Osteocyte (in vitro differentiated cells): ENCODE measurements around the gene ALDH4A1. TPM values are rescaled to one million over a fixed set of nuclear protein-coding genes. Genes with fewer than 3 reads are reported as not detected.

Experiments used
- DNase-seq: peaks from one replicate; pipeline ENCODE4 v3.0.0; 2021; ENCODE audit warnings: mixed read lengths; ENCODE audit not compliant: unreplicated experiment; ENCODE audit errors: extremely low spot score
- H3K27ac Mint-ChIP-seq: one replicate; pipeline ENCODE4 v1.8.0; 2021; ENCODE audit warnings: mild to moderate bottlenecking, mixed read lengths; ENCODE audit not compliant: unreplicated experiment
- H3K27me3 Mint-ChIP-seq: one replicate; pipeline ENCODE4 v1.8.0; 2021; ENCODE audit warnings: mixed read lengths; ENCODE audit not compliant: unreplicated experiment
- H3K36me3 Mint-ChIP-seq: one replicate; pipeline ENCODE4 v1.8.0; 2021; ENCODE audit warnings: mixed read lengths; ENCODE audit not compliant: unreplicated experiment
- H3K4me1 Mint-ChIP-seq: one replicate; pipeline ENCODE4 v1.8.0; 2021; ENCODE audit warnings: mixed read lengths; ENCODE audit not compliant: unreplicated experiment
- H3K4me3 Mint-ChIP-seq: one replicate; pipeline ENCODE4 v1.8.0; 2021; ENCODE audit warnings: mild to moderate bottlenecking, moderate library complexity, mixed read lengths; ENCODE audit not compliant: unreplicated experiment
- H3K9me3 Mint-ChIP-seq: one replicate; pipeline ENCODE4 v1.8.0; 2021; ENCODE audit warnings: mixed read lengths; ENCODE audit not compliant: unreplicated experiment
- microRNA-seq: library from miRNA; unstranded; fragments of <30 nt; microRNA quantifications from one replicate; pipeline ENCODE4 v1.1.0, GENCODE V29; 2020; ENCODE audit not compliant: unreplicated experiment
- total RNA-seq: library from RNA; stranded (reverse); gene quantifications from 2 replicates; pipeline ENCODE4 v1.2.1, GENCODE V29; 2021
- TF ChIP-seq, protein P1 (sequence below): fragments of 200-600 bp; sonication (generic); IDR thresholded peaks from 2 replicates; pipeline ENCODE4 v1.5.0; 2021; ENCODE audit warnings: antibody characterized with exemption, mild to moderate bottlenecking, moderate library complexity

ALDH4A1 gene
- total RNA-seq, 1 donor from 2014 or later = 13.8 TPM

DNA sequence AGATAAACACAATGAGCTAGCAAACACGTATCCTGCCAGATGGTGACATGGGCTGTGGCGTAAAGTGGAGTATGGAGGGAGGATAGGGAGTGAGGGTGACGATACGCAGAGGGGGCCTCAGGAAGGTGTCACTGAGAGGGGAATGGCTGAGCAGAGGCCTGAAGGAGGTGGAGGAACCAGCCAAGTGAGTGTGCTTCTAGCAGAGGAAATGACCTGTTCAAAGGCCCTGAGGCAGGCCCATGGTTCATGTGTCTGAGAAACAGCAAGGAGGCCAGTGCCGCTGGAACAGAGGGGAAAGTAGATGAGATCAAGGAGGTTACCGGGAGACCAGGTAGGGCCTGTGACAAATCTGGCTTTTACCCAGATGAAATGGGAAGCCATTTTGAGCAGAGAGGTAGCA, 78.9 kb downstream of the ALDH4A1 start:
- H3K4me3 Mint-ChIP-seq = no peak overlapping the region
- peaks cover 8% of the 10 kb centered on the region for H3K27me3 Mint-ChIP-seq
- TF ChIP-seq, protein P1, sequence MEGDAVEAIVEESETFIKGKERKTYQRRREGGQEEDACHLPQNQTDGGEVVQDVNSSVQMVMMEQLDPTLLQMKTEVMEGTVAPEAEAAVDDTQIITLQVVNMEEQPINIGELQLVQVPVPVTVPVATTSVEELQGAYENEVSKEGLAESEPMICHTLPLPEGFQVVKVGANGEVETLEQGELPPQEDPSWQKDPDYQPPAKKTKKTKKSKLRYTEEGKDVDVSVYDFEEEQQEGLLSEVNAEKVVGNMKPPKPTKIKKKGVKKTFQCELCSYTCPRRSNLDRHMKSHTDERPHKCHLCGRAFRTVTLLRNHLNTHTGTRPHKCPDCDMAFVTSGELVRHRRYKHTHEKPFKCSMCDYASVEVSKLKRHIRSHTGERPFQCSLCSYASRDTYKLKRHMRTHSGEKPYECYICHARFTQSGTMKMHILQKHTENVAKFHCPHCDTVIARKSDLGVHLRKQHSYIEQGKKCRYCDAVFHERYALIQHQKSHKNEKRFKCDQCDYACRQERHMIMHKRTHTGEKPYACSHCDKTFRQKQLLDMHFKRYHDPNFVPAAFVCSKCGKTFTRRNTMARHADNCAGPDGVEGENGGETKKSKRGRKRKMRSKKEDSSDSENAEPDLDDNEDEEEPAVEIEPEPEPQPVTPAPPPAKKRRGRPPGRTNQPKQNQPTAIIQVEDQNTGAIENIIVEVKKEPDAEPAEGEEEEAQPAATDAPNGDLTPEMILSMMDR = no peak

More for the DNA sequence above, 78.9 kb downstream of the ALDH4A1 start:
- no peaks in the 10 kb centered on the region for H3K36me3 Mint-ChIP-seq
- no peak for DNase-seq
- H3K27ac Mint-ChIP-seq = no peak overlapping the region
- no peaks in the 10 kb centered on the region for H3K9me3 Mint-ChIP-seq
- no peaks in the 10 kb centered on the region for H3K4me1 Mint-ChIP-seq

Small RNA genes within 50 kb of the gene (microRNA-seq; reads per million reads assigned to microRNA genes)
- gene MIR1290 (not detected), gene MIR4695 (not detected)

Other genes starting within 250 kb of the ALDH4A1 start
- not detected in 2 replicates for gene TAS1R2, start 42.9 kb downstream of the ALDH4A1 start, total RNA-seq
- 6.8 and 8.0 TPM in 2 replicates for gene IFFO2, start 54.1 kb upstream of the ALDH4A1 start, total RNA-seq